ENCODE results near the gene CSNK1D. TPM values are rescaled to one million over a fixed set of nuclear protein-coding genes. Genes with fewer than 3 reads are reported as not detected.

Gene CSNK1D
- total RNA-seq, 1 experiment from 2014 or later, result 157 TPM

DNA sequence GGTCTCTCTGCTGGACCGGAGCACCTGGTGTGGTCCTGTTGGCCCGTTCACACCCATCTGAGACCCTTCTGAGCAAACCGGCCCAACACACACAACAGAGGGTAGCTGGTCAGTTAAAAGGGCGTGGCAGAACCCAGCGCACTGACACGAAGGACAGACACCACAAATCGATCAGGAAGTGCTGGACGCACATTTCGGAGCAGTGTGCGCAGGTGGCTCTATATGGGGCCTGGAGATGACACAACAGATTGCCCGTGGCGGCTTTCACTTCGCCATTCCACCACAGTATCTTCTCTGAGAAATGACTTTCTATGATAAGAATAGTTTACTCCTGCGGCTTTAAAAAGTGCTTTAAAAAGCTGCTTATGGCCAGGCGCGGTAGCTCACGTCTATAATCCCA, 73.4 kb downstream of the CSNK1D start:
- intact Hi-C loops (cut with micrococcal nuclease; ENCODE audit: unreplicated experiment), result no loop called here
- CTCF ChIA-PET, result no interaction called here
- Mint-ChIP-seq H3K27me3 (ENCODE audit: unreplicated experiment) (no peaks in the 10 kb centered on the region), H3K4me3 (ENCODE audit: low read depth, unreplicated experiment) (no peak overlapping the region), H3K27ac (ENCODE audit: unreplicated experiment) (no peak overlapping the region), H3K36me3 (ENCODE audit: insufficient read depth, unreplicated experiment) (peaks cover 44% of the 10 kb centered on the region), H3K4me1 (ENCODE audit: low read depth, unreplicated experiment) (peaks cover 13% of the 10 kb centered on the region), H3K9me3 (ENCODE audit: low read depth, unreplicated experiment) (no peaks in the 10 kb centered on the region)
- TF ChIP-seq CTCF (IDR thresholded peaks at IDR 0.05; ENCODE audit: unreplicated experiment), result no peak
- no peak for DNase-seq
- no TSS peak for BruUV-seq (replicated peaks)

DNA sequence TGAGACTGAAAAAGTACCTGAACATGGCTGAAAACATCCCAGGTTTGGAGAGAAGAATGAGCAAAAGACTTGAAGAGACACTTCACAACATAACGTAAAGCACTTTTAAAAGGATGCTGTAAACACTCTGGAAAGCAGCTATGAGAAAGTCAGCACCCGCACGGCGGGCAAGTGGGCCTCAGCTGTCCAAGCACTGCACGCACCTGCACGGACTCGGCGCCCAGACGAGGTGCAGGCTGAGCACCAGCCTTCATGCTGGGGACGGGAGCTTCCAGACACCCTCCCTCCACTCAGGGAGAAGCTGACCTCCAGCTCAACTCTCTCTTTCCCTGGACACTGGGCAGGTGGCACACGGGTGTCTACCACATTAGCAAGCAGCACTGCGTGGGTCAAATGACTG, 74.0 kb downstream of the CSNK1D start:
- TF ChIP-seq CTCF (IDR thresholded peaks at IDR 0.05; ENCODE audit: unreplicated experiment), result no peak
- Mint-ChIP-seq H3K9me3 (ENCODE audit: low read depth, unreplicated experiment) (no peaks in the 10 kb centered on the region), H3K4me3 (ENCODE audit: low read depth, unreplicated experiment) (no peak overlapping the region), H3K4me1 (ENCODE audit: low read depth, unreplicated experiment) (peaks cover 6% of the 10 kb centered on the region), H3K36me3 (ENCODE audit: insufficient read depth, unreplicated experiment) (peaks cover 39% of the 10 kb centered on the region), H3K27ac (ENCODE audit: unreplicated experiment) (no peak overlapping the region), H3K27me3 (ENCODE audit: unreplicated experiment) (no peaks in the 10 kb centered on the region)
- intact Hi-C loops (cut with micrococcal nuclease; ENCODE audit: unreplicated experiment), result no loop called here
- BruUV-seq (replicated peaks), result no TSS peak
- CTCF ChIA-PET, result no interaction called here
- no peak for DNase-seq

DNA sequence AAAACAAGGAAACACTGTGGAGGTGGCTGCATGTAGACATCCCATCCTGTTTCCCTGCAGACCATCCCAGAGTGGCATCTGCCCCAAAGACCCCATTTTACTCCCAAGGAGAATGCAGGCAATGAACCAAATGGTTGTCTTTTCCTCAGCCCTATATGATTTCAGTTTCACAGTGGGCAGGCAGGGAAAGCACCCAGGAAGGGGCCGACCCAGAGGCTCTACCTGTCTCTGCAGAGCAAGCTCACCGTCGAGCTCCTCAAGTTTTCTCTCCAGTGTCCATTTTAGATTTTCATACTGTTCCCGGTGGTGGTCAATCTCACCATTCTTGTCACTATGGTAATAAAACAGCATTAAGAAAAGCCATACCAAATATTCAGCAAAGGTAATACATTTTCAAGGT, 75.4 kb downstream of the CSNK1D start:
- no peaks in the 10 kb centered on the region for H3K4me1 Mint-ChIP-seq (ENCODE audit: low read depth, unreplicated experiment)

GRCh38 chr17:82195675-82196672, 77.5 kb downstream of the CSNK1D start:
- no peak overlapping the region for H3K4me3 Mint-ChIP-seq (ENCODE audit: low read depth, unreplicated experiment)
- peaks cover 33% of the 10 kb centered on the region for H3K36me3 Mint-ChIP-seq (ENCODE audit: insufficient read depth, unreplicated experiment)
- H3K27me3 Mint-ChIP-seq (ENCODE audit: unreplicated experiment), result no peaks in the 10 kb centered on the region
- TF ChIP-seq CTCF (IDR thresholded peaks at IDR 0.05; ENCODE audit: unreplicated experiment), result no peak
- H3K27ac Mint-ChIP-seq (ENCODE audit: unreplicated experiment), result no peak overlapping the region
- no peak for DNase-seq
- BruUV-seq (replicated peaks), result no TSS peak
- intact Hi-C loops (cut with micrococcal nuclease; ENCODE audit: unreplicated experiment), result no loop called here
- H3K4me1 Mint-ChIP-seq (ENCODE audit: low read depth, unreplicated experiment), result no peaks in the 10 kb centered on the region
- no peaks in the 10 kb centered on the region for H3K9me3 Mint-ChIP-seq (ENCODE audit: low read depth, unreplicated experiment)
- CTCF ChIA-PET, result no interaction called here

More for the DNA sequence above, 75.4 kb downstream of the CSNK1D start:
- Mint-ChIP-seq H3K4me3 (ENCODE audit: low read depth, unreplicated experiment) (no peak overlapping the region), H3K9me3 (ENCODE audit: low read depth, unreplicated experiment) (no peaks in the 10 kb centered on the region), H3K27me3 (ENCODE audit: unreplicated experiment) (no peaks in the 10 kb centered on the region), H3K36me3 (ENCODE audit: insufficient read depth, unreplicated experiment) (peaks cover 35% of the 10 kb centered on the region), H3K27ac (ENCODE audit: unreplicated experiment) (no peak overlapping the region)
- DNase-seq, result no peak
- intact Hi-C loops (cut with micrococcal nuclease; ENCODE audit: unreplicated experiment), result no loop called here
- no TSS peak for BruUV-seq (replicated peaks)
- TF ChIP-seq CTCF (IDR thresholded peaks at IDR 0.05; ENCODE audit: unreplicated experiment), result no peak
- CTCF ChIA-PET, result no interaction called here
